Measurements from ENCODE around the gene CCR8.

The CCR8 gene

GRCh38 chr3:39329493-39329892, at the start of gene CCR8:
Gene CCR8 (plus strand): TSS chr3:39329709. CDS start chr3:39332332, 2,623 bp downstream.
- DNase-seq, result no peak

DNA sequence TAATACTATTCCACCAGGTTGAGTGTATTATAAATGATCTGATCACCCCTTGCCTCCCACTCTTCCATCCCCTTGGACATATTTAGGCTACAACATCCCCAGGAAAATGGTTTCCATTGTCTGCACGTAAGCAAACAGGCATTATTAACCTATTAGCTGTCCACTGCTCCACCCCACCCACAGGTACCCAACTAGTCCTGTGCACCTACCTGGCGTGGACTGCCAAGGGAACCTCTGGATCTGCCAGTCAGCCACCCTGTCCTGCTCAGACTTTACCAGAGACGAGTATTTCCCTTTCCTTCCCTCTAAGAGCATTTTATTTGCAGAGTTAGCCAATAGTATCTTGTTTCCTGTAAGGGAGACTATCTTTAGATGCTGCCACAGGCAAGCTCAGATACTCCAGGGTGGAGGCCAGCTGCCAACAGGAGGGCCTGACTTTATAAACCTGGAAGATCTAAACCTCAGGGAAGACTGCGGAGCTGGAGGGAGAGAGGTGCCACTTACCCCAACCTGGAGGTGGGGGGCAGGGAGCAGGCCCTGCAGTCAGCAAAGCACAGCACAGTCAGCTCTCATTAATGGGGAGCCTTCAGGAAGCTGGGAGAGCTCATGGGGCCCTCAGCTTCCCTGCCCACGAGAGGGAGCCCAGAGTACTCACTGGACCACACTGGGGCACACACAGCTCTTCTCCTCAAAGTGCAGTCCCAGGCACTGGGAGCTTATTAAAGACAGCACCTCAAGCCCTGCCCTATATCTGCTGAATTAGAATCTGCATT, 49.6 kb upstream of the CCR8 start, which contains the start of gene CX3CR1:
TSS of gene CX3CR1 (minus strand) at position 292 of the 773 bp plus-strand sequence. CDS start 13,527 bp downstream, outside the sequence.
- DNase-seq, result no peak
- in situ Hi-C loops (cut with HindIII; ENCODE audit: low pct_ligation_motif_present, low pct_unique_long_range_greater_than_20kb, low sequenced_read_pairs), result no loop called here

More at GRCh38 chr3:39329493-39329892, at the start of gene CCR8:
- in situ Hi-C loops (cut with HindIII; ENCODE audit: low pct_ligation_motif_present, low pct_unique_long_range_greater_than_20kb, low sequenced_read_pairs), result no loop called here

DNA sequence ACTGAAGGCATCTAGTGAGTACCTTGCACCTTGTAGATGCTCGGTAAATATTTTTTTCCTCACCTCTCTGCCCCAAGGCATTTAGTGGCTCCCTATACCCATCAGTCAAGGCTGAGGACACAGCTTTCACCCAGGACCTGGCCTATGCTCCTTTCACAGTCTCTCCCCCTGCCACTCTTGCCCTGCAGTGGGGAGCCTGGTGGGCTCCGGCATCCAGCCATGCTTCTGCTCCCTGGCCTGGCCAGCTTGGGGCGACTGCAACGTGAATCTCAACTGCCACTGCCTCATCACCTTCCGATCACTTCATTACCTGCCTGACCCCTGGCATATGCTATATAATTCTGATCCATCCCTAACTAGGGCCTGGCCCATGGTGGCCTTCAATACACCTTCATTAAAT, 48.9 kb upstream of the CCR8 start:
- in situ Hi-C loops (cut with HindIII; ENCODE audit: low pct_ligation_motif_present, low pct_unique_long_range_greater_than_20kb, low sequenced_read_pairs), result no loop called here
- no peak for DNase-seq

GRCh38 chr3:39281533-39281932, 48.0 kb upstream of the CCR8 start:
- no peak for DNase-seq
- in situ Hi-C loops (cut with HindIII; ENCODE audit: low pct_ligation_motif_present, low pct_unique_long_range_greater_than_20kb, low sequenced_read_pairs), result no loop called here

- no peak for DNase-seq
- in situ Hi-C loops (cut with HindIII; ENCODE audit: low pct_ligation_motif_present, low pct_unique_long_range_greater_than_20kb, low sequenced_read_pairs), result no loop called here
Measured at GRCh38 chr3:39282057-39282456, 47.5 kb upstream of the CCR8 start.

DNA sequence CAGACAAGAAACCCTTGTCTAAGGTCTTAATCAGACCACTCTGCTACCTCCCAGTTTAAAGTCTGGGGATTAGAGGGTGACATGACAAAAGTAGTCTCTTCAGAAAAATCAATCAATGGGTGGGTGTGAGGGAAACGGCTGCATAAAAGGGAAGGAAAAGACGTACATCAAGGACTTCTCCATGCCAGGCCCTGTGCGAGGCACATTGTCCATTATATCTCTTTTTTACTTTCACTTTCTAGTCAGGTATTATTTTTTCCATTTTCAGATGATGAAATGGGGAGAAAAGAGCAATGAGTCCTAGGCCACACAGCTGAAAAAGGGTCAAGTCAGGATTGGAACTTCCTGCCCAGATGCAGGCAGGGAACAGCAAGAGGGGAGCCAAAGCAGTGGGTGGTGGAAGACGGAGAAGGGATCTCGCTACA, 45.0 kb upstream of the CCR8 start:
- in situ Hi-C loops (cut with HindIII; ENCODE audit: low pct_ligation_motif_present, low pct_unique_long_range_greater_than_20kb, low sequenced_read_pairs), result no loop called here
- DNase-seq, result no peak

GRCh38 chr3:39285332-39285731, 44.2 kb upstream of the CCR8 start:
- no peak for DNase-seq
- in situ Hi-C loops (cut with HindIII; ENCODE audit: low pct_ligation_motif_present, low pct_unique_long_range_greater_than_20kb, low sequenced_read_pairs), result no loop called here

DNA sequence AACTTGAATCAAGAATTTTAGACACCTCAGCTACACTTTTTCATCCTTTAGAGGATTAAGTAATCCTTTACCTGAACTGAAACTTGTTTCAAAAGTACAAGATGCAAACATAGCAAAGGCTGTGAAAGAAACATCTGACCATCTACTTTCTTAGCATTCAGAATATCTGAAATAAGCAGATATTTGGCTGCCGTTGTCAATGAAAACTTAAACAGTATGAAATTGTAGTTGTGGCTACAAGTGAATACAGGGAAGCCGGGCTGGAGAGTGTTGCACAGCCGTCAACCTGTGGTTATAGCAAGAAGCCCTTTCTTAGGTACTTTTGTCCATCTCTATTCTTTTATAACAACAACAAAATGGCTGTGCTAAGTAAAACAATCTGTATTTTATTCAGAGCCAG, 42.7 kb upstream of the CCR8 start:
- no peak for DNase-seq
- in situ Hi-C loops (cut with HindIII; ENCODE audit: low pct_ligation_motif_present, low pct_unique_long_range_greater_than_20kb, low sequenced_read_pairs), result no loop called here

DNA sequence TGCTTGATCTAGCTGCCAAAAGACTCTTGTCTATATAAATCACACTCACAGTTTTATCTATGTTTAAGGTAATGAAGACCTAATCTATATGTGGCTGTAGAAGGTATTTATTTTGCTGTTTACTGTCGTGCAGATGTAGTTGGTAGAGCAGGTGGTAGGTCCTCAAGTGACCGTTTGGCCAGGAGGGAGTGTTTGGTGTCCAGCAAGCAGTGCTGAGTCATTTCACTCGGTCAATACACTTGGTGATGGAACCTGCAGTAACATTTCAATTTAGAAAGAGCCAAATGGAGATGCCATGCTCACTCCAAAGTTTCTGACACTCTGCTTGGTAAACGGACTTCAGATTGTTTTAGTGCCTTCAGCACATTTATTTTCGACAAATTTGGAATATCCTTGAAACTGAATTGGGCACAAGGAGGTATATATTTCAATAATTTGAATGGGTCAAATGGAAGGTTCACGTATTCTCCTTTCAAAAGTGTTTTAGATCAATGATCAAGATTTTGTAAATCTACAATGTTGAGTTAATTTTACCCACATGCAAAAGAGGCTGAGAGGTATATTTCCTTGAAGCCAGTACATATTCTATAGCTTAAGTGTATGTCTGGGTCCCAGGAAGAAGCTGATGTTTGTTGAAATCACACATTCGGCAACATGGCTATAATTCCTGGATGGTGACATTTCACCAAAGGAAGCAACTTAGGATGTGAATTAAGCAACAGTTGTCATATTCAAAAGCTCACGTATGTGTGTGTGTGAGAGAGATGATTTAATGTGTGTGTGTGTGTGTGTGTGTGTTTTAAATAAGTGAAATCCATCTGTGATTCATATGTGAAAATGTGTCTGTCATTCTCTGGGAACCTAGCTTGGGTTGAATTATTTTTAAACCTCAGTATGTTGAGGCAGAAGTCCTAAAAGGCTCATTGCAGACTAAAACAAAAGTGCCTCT, 42.0 kb upstream of the CCR8 start:
- no peak for DNase-seq
- in situ Hi-C loops (cut with HindIII; ENCODE audit: low pct_ligation_motif_present, low pct_unique_long_range_greater_than_20kb, low sequenced_read_pairs), result no loop called here

DNA sequence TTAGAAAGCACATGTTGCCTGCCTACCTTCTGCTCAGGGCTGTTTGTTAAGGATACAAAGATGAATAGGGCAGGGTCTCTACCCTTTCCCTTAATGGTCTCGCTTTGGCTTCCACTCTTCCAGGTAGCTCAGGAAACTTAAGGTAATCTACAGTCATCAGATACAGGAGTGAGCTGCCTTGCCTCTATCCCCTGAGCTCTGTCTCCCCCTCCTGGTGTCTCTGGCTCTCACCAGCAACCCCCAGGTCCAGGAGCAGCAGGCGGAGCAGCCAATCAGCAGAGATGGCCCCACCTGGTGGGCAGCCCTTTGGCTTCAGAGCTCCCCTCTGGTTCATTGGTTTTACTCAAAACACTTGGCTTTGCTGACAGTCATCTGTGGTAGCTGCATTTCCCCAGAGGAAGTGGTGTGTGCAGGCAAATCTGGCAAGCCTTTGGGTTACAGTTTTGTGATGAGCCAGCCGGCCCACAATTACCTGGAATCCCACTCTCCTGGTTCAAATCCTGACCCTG, 41.2 kb upstream of the CCR8 start:
- in situ Hi-C loops (cut with HindIII; ENCODE audit: low pct_ligation_motif_present, low pct_unique_long_range_greater_than_20kb, low sequenced_read_pairs), result no loop called here
- peak; percentile 89 for DNase-seq

DNA sequence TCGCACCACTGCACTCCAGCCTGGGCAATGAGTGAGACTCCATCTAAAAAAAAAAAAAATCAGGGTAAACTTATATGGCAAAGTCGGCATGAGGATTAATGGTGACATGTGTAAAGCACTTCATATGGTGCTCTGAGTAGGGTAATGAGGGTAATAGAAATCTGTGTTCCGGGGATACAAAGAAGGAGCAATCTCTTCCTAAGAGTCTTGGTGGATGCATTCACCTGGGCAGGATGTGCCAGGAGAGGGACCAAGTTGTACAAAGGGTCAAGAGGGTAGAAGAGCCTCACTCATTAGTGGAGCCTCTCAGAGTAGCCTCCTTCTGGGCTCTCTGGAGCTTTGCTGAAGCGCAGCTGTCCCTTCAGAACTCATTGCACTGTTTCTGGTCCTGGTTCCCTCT, 40.4 kb upstream of the CCR8 start:
- in situ Hi-C loops (cut with HindIII; ENCODE audit: low pct_ligation_motif_present, low pct_unique_long_range_greater_than_20kb, low sequenced_read_pairs), result no loop called here
- no peak for DNase-seq

- DNase-seq, result no peak
- in situ Hi-C loops (cut with HindIII; ENCODE audit: low pct_ligation_motif_present, low pct_unique_long_range_greater_than_20kb, low sequenced_read_pairs), result no loop called here
Measured at GRCh38 chr3:39290255-39290654, 39.3 kb upstream of the CCR8 start.

DNA sequence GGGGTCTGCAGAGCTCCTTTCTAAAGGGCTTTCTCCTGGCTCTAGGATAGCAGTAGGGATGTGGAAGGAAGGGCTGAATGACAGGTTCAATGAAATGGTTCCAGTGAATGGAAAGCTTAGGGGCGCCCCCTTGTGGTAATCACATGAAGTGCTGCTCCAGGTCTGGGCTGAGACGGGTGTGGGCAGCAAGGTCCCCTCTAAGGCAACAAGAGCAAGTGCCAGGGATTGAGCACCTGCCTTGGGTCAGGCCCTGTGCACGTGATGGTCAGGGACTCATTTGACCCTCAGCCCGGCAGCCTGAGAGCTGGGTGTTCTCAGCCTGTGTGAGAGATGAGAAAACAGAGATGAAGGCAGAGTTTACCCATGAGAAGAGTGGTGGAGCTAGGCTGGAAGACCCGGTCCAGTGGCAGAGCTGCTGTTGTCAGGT, 37.6 kb upstream of the CCR8 start:
- DNase-seq, result peak; percentile 46
- in situ Hi-C loops (cut with HindIII; ENCODE audit: low pct_ligation_motif_present, low pct_unique_long_range_greater_than_20kb, low sequenced_read_pairs), result no loop called here

GRCh38 chr3:39292961-39293360, 36.5 kb upstream of the CCR8 start:
- DNase-seq, result no peak
- in situ Hi-C loops (cut with HindIII; ENCODE audit: low pct_ligation_motif_present, low pct_unique_long_range_greater_than_20kb, low sequenced_read_pairs), result no loop called here

DNA sequence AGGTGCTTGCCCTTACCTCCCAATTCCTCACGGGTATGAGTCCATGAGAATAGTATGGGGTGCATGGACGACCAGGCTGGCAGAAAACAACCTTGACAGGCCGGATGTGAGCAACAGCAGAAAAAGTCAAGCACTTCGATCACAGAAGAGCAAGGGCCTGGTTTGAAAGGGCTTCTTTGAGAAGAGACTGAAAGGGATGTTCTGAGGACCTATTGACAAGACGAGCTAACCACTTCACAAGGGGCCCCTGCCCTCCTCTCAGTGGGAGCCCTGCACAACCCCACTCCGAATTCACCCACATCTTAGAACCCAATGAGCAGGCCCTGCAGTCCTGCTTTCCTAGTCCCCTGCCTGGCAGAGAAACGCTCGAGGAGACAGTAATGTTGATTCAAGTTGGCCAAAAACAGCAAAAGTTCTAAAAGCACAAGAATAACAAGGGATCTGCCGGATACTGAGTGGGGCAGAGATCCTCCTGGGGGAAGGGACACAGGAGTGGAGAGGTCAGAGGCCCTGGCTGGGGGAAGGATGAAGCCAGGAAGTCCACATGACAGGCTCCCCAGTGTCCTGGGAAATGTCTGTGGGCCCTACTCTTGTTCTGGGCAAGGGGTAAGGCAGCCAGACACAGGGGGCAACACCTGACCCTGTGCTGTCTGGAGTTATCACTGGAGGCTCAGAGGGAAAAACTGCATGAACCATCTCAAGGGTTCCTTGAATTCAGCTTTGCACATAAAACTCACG, 34.9 kb upstream of the CCR8 start:
- in situ Hi-C loops (cut with HindIII; ENCODE audit: low pct_ligation_motif_present, low pct_unique_long_range_greater_than_20kb, low sequenced_read_pairs), result no loop called here
- DNase-seq, result no peak

- no peak for DNase-seq
- in situ Hi-C loops (cut with HindIII; ENCODE audit: low pct_ligation_motif_present, low pct_unique_long_range_greater_than_20kb, low sequenced_read_pairs), result no loop called here
Measured at GRCh38 chr3:39295184-39295775, 34.2 kb upstream of the CCR8 start.

- no peak for DNase-seq
- in situ Hi-C loops (cut with HindIII; ENCODE audit: low pct_ligation_motif_present, low pct_unique_long_range_greater_than_20kb, low sequenced_read_pairs), result no loop called here
Measured at GRCh38 chr3:39296197-39297077, 33.1 kb upstream of the CCR8 start.

All from ACHN (cell line).